ENCODE measurements around the gene E4F1. TPM values are rescaled to one million over a fixed set of nuclear protein-coding genes. Genes with fewer than 3 reads are reported as not detected.

E4F1 gene
- total and polyA plus RNA-seq, 9 of the 15 experiments (the other 6 are each of a cell fraction or from before 2014, with no cell fraction given), result 0.48 to 94.9 (median 20.4) TPM

DNA sequence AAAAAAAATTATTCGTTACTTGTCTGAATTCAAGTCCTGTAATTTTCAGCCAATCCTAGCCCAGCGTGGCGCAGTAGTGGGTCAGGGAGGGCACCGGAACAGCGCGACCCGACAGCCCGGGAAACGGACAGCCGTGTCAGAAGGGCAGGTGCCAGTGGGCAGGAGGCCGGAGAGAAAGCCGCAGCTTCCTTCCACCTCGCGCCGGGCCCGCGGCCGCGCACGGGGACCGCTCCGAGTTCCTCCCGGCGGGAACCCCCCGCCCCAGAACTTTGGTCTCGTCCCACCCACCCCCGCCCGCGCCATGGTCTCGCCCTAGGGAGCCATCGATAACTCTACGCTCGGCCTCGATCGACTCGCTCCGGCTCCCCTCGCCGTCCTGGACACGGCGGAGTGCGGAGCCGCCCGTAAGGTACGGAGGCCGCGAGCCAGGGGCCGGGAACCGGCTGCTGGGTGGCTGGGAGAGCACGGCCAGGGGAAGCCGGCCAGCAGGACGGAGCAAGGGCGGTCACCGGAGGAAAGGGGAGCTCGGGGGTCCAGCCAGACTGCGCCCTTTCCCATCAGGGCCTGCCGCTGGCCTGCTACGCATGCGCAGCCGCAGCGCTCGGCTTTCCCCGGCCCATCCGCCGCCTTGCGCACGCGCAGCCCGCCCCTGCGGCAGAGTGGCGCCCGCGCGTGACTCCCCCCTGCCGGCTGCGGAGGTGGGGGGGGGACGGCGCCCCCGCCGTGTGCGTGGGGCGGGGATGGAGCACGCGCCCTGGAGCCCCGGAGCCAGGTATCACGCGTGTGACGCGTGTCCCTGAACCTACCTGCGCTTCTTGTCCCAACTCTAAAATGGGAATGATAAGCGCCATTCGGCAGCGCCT is 18.1 kb upstream of the E4F1 start, which contains the start of gene MLST8 (continued):
- TF ChIP-seq NCOA4 (IDR thresholded peaks at IDR 0.05; ENCODE audit: partially characterized antibody) (peak; percentile 100), MTA3 (IDR thresholded peaks at IDR 0.05; ENCODE audit: borderline replicate concordance) (peak; percentile 86), CSDE1 (IDR thresholded peaks at IDR 0.05) (no peak), EGR1 (conservative IDR thresholded peaks at IDR 0.05) (peak; percentile 93), PHF8 (IDR thresholded peaks at IDR 0.05; ENCODE audit: borderline replicate concordance, low read length) (peak; percentile 99), NONO (IDR thresholded peaks at IDR 0.05; ENCODE audit: low read depth in 2 of 2, low read length in 1 of 2) (peak; percentile 65 to 98; a peak in 3 of 4 replicates), DACH1 (IDR thresholded peaks at IDR 0.05; ENCODE audit: partially characterized antibody) (peak; percentile 8), CBFB (CRISPR knock-in tag; IDR thresholded peaks at IDR 0.05) (no peak)
- TF ChIP-seq, protein P1, sequence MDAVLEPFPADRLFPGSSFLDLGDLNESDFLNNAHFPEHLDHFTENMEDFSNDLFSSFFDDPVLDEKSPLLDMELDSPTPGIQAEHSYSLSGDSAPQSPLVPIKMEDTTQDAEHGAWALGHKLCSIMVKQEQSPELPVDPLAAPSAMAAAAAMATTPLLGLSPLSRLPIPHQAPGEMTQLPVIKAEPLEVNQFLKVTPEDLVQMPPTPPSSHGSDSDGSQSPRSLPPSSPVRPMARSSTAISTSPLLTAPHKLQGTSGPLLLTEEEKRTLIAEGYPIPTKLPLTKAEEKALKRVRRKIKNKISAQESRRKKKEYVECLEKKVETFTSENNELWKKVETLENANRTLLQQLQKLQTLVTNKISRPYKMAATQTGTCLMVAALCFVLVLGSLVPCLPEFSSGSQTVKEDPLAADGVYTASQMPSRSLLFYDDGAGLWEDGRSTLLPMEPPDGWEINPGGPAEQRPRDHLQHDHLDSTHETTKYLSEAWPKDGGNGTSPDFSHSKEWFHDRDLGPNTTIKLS (IDR thresholded peaks at IDR 0.05; ENCODE audit: borderline replicate concordance, low read depth), result peak; percentile 84
- TF ChIP-seq, protein P2, sequence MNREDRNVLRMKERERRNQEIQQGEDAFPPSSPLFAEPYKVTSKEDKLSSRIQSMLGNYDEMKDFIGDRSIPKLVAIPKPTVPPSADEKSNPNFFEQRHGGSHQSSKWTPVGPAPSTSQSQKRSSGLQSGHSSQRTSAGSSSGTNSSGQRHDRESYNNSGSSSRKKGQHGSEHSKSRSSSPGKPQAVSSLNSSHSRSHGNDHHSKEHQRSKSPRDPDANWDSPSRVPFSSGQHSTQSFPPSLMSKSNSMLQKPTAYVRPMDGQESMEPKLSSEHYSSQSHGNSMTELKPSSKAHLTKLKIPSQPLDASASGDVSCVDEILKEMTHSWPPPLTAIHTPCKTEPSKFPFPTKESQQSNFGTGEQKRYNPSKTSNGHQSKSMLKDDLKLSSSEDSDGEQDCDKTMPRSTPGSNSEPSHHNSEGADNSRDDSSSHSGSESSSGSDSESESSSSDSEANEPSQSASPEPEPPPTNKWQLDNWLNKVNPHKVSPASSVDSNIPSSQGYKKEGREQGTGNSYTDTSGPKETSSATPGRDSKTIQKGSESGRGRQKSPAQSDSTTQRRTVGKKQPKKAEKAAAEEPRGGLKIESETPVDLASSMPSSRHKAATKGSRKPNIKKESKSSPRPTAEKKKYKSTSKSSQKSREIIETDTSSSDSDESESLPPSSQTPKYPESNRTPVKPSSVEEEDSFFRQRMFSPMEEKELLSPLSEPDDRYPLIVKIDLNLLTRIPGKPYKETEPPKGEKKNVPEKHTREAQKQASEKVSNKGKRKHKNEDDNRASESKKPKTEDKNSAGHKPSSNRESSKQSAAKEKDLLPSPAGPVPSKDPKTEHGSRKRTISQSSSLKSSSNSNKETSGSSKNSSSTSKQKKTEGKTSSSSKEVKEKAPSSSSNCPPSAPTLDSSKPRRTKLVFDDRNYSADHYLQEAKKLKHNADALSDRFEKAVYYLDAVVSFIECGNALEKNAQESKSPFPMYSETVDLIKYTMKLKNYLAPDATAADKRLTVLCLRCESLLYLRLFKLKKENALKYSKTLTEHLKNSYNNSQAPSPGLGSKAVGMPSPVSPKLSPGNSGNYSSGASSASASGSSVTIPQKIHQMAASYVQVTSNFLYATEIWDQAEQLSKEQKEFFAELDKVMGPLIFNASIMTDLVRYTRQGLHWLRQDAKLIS (CRISPR knock-in tag; IDR thresholded peaks at IDR 0.05), result peak; percentile 85; the same call in 1 of the 2 replicates
- TF ChIP-seq, protein P3, sequence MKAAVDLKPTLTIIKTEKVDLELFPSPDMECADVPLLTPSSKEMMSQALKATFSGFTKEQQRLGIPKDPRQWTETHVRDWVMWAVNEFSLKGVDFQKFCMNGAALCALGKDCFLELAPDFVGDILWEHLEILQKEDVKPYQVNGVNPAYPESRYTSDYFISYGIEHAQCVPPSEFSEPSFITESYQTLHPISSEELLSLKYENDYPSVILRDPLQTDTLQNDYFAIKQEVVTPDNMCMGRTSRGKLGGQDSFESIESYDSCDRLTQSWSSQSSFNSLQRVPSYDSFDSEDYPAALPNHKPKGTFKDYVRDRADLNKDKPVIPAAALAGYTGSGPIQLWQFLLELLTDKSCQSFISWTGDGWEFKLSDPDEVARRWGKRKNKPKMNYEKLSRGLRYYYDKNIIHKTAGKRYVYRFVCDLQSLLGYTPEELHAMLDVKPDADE (conservative IDR thresholded peaks at IDR 0.05; ENCODE audit: control insufficient read depth, low read depth, low read length), result peak; percentile 64
- TF ChIP-seq, protein P4, sequence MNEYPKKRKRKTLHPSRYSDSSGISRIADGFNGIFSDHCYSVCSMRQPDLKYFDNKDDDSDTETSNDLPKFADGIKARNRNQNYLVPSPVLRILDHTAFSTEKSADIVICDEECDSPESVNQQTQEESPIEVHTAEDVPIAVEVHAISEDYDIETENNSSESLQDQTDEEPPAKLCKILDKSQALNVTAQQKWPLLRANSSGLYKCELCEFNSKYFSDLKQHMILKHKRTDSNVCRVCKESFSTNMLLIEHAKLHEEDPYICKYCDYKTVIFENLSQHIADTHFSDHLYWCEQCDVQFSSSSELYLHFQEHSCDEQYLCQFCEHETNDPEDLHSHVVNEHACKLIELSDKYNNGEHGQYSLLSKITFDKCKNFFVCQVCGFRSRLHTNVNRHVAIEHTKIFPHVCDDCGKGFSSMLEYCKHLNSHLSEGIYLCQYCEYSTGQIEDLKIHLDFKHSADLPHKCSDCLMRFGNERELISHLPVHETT (CRISPR knock-in tag; conservative IDR thresholded peaks at IDR 0.05 in 1 of 2, IDR thresholded peaks at IDR 0.05 in 1 of 2), result peak in 1 of 2 experiments; percentile 96; a peak in 2 of 4 replicates
- TF ChIP-seq, protein P5, sequence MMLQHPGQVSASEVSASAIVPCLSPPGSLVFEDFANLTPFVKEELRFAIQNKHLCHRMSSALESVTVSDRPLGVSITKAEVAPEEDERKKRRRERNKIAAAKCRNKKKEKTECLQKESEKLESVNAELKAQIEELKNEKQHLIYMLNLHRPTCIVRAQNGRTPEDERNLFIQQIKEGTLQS (IDR thresholded peaks at IDR 0.05), result no peak
- TF ChIP-seq, protein P5 (CRISPR knock-in tag; conservative IDR thresholded peaks at IDR 0.05), result 0 out of 2 replicates have a peak, but pooled peaks have one; percentile 52
- TF ChIP-seq, protein P6, sequence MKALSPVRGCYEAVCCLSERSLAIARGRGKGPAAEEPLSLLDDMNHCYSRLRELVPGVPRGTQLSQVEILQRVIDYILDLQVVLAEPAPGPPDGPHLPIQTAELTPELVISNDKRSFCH (CRISPR knock-in tag; IDR thresholded peaks at IDR 0.05), result no peak
- TF ChIP-seq, protein P6 (tag; IDR thresholded peaks at IDR 0.05), result peak; percentile 58; the same call in 1 of the 2 replicates

All from K562 (cell line).